Liver (tissue), 9 donors: ENCODE measurements around the gene SZT2. TPM values are rescaled to one million over a fixed set of nuclear protein-coding genes. Genes with fewer than 3 reads are reported as not detected.

ENCODE experiments used
- DNase-seq: peaks from one replicate; pipeline ENCODE4 v3.0.0-alpha.2; 2017; ENCODE audit warnings: low spot score
- H3K27ac ChIP-seq, 2 donors: one replicate each; pipeline ENCODE4 v1.7.0; 2013; ENCODE audit warnings: inconsistent platforms in 2 of 2, low read length in 2 of 2, control low read depth in 1 of 2, low read depth in 1 of 2, mild to moderate bottlenecking in 1 of 2
- H3K27me3 ChIP-seq, 4 donors: one replicate each; pipeline versions ENCODE4 v1.6.1 to v1.7.0; 2013; ENCODE audit warnings: low read length in 3 of 4, inconsistent platforms in 1 of 4, mild to moderate bottlenecking in 1 of 4, moderate library complexity in 1 of 4; ENCODE audit not compliant: control insufficient read depth in 4 of 4, insufficient read depth in 4 of 4
- H3K36me3 ChIP-seq, 4 donors: one replicate each; pipeline versions ENCODE4 v1.6.1 to v1.7.0; 2013; ENCODE audit warnings: low read length in 3 of 4, mild to moderate bottlenecking in 3 of 4, low read depth in 1 of 4, moderate library complexity in 1 of 4; ENCODE audit not compliant: control insufficient read depth in 4 of 4, insufficient read depth in 3 of 4
- H3K4me1 ChIP-seq, 4 donors: one replicate each; pipeline versions ENCODE4 v1.6.1 to v1.7.0; 2013; ENCODE audit warnings: low read length in 3 of 4, mild to moderate bottlenecking in 3 of 4, moderate library complexity in 1 of 4; ENCODE audit not compliant: control insufficient read depth in 4 of 4, insufficient read depth in 4 of 4
- H3K4me3 ChIP-seq, 3 donors: one replicate each; pipeline versions ENCODE4 v1.6.1 to v1.7.0; 2013; ENCODE audit warnings: low read length in 3 of 3, control low read depth in 1 of 3, low read depth in 1 of 3, mild to moderate bottlenecking in 1 of 3
- H3K9ac ChIP-seq, 2 donors: one replicate each; pipeline ENCODE4 v1.7.0; 2013; ENCODE audit warnings: low read length in 2 of 2, mild to moderate bottlenecking in 2 of 2, moderate library complexity in 2 of 2, control low read depth in 1 of 2, low read depth in 1 of 2
- H3K9me3 ChIP-seq, 4 donors: one replicate each; pipeline versions ENCODE4 v1.6.1 to v1.7.0; 2013; ENCODE audit warnings: low read length in 3 of 4; ENCODE audit not compliant: control insufficient read depth in 4 of 4
- CTCF ChIP-seq: fragments of 150-350 bp; IDR thresholded peaks from 2 replicates; pipeline ENCODE4 v1.5.1; 2017; ENCODE audit warnings: improper control_type of control experiment, low read depth, low read length; ENCODE audit not compliant: missing input control
- EGR1 ChIP-seq, 2 donors: IDR thresholded peaks; 2 replicates each; pipeline ENCODE4 v1.6.1; 2016 to 2018; ENCODE audit warnings: antibody characterized with exemption in 2 of 2, low read depth in 2 of 2
- FOXA1 ChIP-seq: IDR thresholded peaks from 2 replicates; pipeline ENCODE4 v1.6.1; 2016; ENCODE audit warnings: antibody characterized with exemption
- FOXA2 ChIP-seq: IDR thresholded peaks from 2 replicates; pipeline ENCODE4 v1.6.1; 2016; ENCODE audit warnings: antibody characterized with exemption
- GABPA ChIP-seq, 2 donors: IDR thresholded peaks in 1 of 2; conservative IDR thresholded peaks in 1 of 2; 2 replicates each; pipeline ENCODE4 v1.6.1; 2016; ENCODE audit warnings: antibody characterized with exemption in 2 of 2, mild to moderate bottlenecking in 1 of 2, moderate library complexity in 1 of 2
- HNF4A ChIP-seq, 2 donors: conservative IDR thresholded peaks; 2 replicates each; pipeline ENCODE4 v1.6.1; 2016; ENCODE audit warnings: antibody characterized with exemption in 2 of 2, mild to moderate bottlenecking in 2 of 2
- HNF4G ChIP-seq: IDR thresholded peaks from 2 replicates; pipeline ENCODE4 v1.6.1; 2016; ENCODE audit warnings: antibody characterized with exemption
- JUND ChIP-seq, 2 donors: IDR thresholded peaks; 2 replicates each; pipeline ENCODE4 v1.6.1; 2016; ENCODE audit warnings: antibody characterized with exemption in 2 of 2
- MAX ChIP-seq: IDR thresholded peaks from 2 replicates; pipeline ENCODE4 v1.6.1; 2016; ENCODE audit warnings: antibody characterized with exemption
- NR2F2 ChIP-seq: IDR thresholded peaks from 2 replicates; pipeline ENCODE4 v1.6.1; 2016; ENCODE audit warnings: antibody characterized with exemption
- RAD21 ChIP-seq, 2 donors: IDR thresholded peaks; 2 replicates each; pipeline ENCODE4 v1.6.1; 2016; ENCODE audit warnings: antibody characterized with exemption in 2 of 2, mild to moderate bottlenecking in 2 of 2
- RXRA ChIP-seq, 2 donors: IDR thresholded peaks; 2 replicates each; pipeline ENCODE4 v1.6.1; 2017 to 2018; ENCODE audit warnings: antibody characterized with exemption in 2 of 2, mild to moderate bottlenecking in 1 of 2
- SP1 ChIP-seq: IDR thresholded peaks from 2 replicates; pipeline ENCODE4 v1.6.1; 2018; ENCODE audit warnings: antibody characterized with exemption, mild to moderate bottlenecking
- TAF1 ChIP-seq: conservative IDR thresholded peaks from 2 replicates; pipeline ENCODE4 v1.6.1; 2016; ENCODE audit warnings: antibody characterized with exemption, mild to moderate bottlenecking
- YY1 ChIP-seq: IDR thresholded peaks from 2 replicates; pipeline ENCODE4 v1.6.1; 2016; ENCODE audit warnings: antibody characterized with exemption, mild to moderate bottlenecking
- WGBS: extraction: QIAGEN DNeasy Blood & Tissue Kit; methylation state at CpG from one replicate; pipeline ENCODE4 v1.1.7; 2013; 5-methylcytosine and 5-hydroxymethylcytosine counted together
- polyA plus RNA-seq, 2 donors: library from polyadenylated mRNA; stranded (reverse) in 1 of 2; unstranded in 1 of 2; fragments of 200-250 nt in 1 of 2; fragments of >200 nt in 1 of 2; fragmentation: Nextera tagmentation in 1 of 2; extraction: Ambion mirVana in 1 of 2; gene quantifications; one replicate each; pipeline versions ENCODE4 v1.2.1 to v1.2.3, GENCODE V29; 2013 to 2015
- total RNA-seq, 2 donors: library from RNA; depleted of rRNA; stranded (reverse); fragments of >200 nt; gene quantifications; one replicate each; pipeline ENCODE4 v1.2.3, GENCODE V29; 2014
- TF ChIP-seq, protein P1 (sequence below): IDR thresholded peaks from 2 replicates; pipeline ENCODE4 v1.6.1; 2016; ENCODE audit warnings: antibody characterized with exemption
- TF ChIP-seq, protein P2 (sequence below): IDR thresholded peaks from 2 replicates; pipeline ENCODE4 v1.6.1; 2016; ENCODE audit warnings: antibody characterized with exemption, mild to moderate bottlenecking
- TF ChIP-seq, protein P3 (sequence below): IDR thresholded peaks from 2 replicates; pipeline ENCODE4 v1.6.1; 2016; ENCODE audit warnings: antibody characterized with exemption
- donor health status: healthy.
- donor health status: healthy.
- donor health status: healthy.
- donor health status: healthy.
- donor health status: healthy.

The SZT2 gene
- total and polyA plus RNA-seq, 4 donors, result 4.8 to 31.0 (median 11.9) TPM

GRCh38 chr1:43354936-43355335 is 34.8 kb upstream of the SZT2 start:
- Histone ChIP-seq H3K27me3 (no peaks in the 10 kb centered on the region), H3K27ac (no peak overlapping the region), H3K36me3 (no peaks in the 10 kb centered on the region), H3K4me3 (no peak overlapping the region), H3K4me1 (peaks cover 6 to 14% (median 12%) of the 10 kb centered on the region in 4 donors), H3K9me3 (no peaks in the 10 kb centered on the region), H3K9ac (no peak overlapping the region)
- TF ChIP-seq JUND (IDR thresholded peaks at IDR 0.05) (no peak), TAF1 (no peak), HNF4A (conservative IDR thresholded peaks at IDR 0.05) (no peak), RAD21 (IDR thresholded peaks at IDR 0.05) (no peak), EGR1 (IDR thresholded peaks at IDR 0.05; ENCODE audit: low read depth in 2 of 2) (no peak), FOXA2 (no peak), CTCF (no peak), GABPA (IDR thresholded peaks at IDR 0.05 in 1 of 2, conservative IDR thresholded peaks at IDR 0.05 in 1 of 2) (no peak), HNF4G (no peak), NR2F2 (no peak), FOXA1 (no peak), RXRA (IDR thresholded peaks at IDR 0.05) (no peak), MAX (no peak), SP1 (no peak), YY1 (no peak)
- TF ChIP-seq, protein P1, sequence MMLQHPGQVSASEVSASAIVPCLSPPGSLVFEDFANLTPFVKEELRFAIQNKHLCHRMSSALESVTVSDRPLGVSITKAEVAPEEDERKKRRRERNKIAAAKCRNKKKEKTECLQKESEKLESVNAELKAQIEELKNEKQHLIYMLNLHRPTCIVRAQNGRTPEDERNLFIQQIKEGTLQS, result no peak
- TF ChIP-seq, protein P2, sequence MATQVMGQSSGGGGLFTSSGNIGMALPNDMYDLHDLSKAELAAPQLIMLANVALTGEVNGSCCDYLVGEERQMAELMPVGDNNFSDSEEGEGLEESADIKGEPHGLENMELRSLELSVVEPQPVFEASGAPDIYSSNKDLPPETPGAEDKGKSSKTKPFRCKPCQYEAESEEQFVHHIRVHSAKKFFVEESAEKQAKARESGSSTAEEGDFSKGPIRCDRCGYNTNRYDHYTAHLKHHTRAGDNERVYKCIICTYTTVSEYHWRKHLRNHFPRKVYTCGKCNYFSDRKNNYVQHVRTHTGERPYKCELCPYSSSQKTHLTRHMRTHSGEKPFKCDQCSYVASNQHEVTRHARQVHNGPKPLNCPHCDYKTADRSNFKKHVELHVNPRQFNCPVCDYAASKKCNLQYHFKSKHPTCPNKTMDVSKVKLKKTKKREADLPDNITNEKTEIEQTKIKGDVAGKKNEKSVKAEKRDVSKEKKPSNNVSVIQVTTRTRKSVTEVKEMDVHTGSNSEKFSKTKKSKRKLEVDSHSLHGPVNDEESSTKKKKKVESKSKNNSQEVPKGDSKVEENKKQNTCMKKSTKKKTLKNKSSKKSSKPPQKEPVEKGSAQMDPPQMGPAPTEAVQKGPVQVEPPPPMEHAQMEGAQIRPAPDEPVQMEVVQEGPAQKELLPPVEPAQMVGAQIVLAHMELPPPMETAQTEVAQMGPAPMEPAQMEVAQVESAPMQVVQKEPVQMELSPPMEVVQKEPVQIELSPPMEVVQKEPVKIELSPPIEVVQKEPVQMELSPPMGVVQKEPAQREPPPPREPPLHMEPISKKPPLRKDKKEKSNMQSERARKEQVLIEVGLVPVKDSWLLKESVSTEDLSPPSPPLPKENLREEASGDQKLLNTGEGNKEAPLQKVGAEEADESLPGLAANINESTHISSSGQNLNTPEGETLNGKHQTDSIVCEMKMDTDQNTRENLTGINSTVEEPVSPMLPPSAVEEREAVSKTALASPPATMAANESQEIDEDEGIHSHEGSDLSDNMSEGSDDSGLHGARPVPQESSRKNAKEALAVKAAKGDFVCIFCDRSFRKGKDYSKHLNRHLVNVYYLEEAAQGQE, result no peak
- TF ChIP-seq, protein P3, sequence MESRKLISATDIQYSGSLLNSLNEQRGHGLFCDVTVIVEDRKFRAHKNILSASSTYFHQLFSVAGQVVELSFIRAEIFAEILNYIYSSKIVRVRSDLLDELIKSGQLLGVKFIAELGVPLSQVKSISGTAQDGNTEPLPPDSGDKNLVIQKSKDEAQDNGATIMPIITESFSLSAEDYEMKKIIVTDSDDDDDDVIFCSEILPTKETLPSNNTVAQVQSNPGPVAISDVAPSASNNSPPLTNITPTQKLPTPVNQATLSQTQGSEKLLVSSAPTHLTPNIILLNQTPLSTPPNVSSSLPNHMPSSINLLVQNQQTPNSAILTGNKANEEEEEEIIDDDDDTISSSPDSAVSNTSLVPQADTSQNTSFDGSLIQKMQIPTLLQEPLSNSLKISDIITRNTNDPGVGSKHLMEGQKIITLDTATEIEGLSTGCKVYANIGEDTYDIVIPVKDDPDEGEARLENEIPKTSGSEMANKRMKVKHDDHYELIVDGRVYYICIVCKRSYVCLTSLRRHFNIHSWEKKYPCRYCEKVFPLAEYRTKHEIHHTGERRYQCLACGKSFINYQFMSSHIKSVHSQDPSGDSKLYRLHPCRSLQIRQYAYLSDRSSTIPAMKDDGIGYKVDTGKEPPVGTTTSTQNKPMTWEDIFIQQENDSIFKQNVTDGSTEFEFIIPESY, result no peak
- DNase-seq, result no peak
- 96% methylated on average over 2 of the region's 2 CpGs for WGBS
